ENCODE data around the gene EFEMP2.
A peak's percentile ranks its signal among the peaks of the same experiment; 100 is the strongest.

Gene EFEMP2

DNA sequence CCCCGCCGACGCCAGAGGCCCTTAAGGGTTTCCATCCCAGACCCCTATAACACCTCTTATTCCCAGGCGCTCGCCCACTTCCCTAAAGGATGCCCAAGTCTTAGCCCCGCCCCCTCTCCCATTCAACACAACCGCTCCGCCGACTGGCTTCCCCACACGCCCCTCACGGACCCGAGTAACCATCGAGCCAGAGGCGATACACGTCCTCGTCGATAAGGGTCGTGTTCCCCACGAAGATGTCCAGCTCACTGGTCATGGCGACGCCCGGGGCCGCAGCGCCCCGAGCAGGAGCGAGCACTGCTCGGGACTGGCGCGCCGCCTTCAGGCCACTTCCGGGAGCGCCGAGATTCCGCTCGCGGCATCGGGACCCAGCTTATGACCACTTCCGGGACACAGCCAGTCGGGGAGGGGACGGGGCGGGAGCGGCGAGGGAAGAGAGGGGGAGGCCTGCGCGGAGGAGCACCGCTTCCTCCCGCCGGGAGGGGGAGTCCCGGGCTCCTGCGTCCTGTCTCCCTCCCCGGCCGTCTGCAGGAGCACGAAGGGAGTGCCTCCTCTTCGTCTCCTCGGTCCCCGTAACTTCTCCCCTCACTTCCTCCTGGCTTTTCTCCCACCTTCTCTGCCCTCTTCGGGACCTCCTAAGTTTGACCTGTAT is 15.7 kb upstream of the EFEMP2 start, which contains the start of gene FIBP:
TSS of gene FIBP (minus strand) at position 309 of the 652 bp plus-strand sequence. CDS start at position 256, 53 bp downstream.
- Histone ChIP-seq H3K27ac (peak within 1 kb of the TSS; percentile 87), H3K27me3 (ENCODE audit: control insufficient read depth, insufficient read depth, low read length) (no peaks in the 10 kb centered on the region), H3K4me1 (peaks cover 8% of the 10 kb centered on the region), H3K79me2 (no peaks in the 10 kb centered on the region), H2AFZ (peak within 1 kb of the TSS; percentile 76), H3K4me3 (ENCODE audit: low read depth, low read length) (peak within 1 kb of the TSS; percentile 77), H3K36me3 (ENCODE audit: control insufficient read depth, insufficient read depth, low read length) (no peaks in the 10 kb centered on the region), H3K9me3 (ENCODE audit: control insufficient read depth, low read length) (no peaks in the 10 kb centered on the region), H3K4me2 (ENCODE audit: low read length) (peak within 1 kb of the TSS; percentile 70), H3K9ac (no peak within 1 kb of the TSS)
- TF ChIP-seq, protein P1, sequence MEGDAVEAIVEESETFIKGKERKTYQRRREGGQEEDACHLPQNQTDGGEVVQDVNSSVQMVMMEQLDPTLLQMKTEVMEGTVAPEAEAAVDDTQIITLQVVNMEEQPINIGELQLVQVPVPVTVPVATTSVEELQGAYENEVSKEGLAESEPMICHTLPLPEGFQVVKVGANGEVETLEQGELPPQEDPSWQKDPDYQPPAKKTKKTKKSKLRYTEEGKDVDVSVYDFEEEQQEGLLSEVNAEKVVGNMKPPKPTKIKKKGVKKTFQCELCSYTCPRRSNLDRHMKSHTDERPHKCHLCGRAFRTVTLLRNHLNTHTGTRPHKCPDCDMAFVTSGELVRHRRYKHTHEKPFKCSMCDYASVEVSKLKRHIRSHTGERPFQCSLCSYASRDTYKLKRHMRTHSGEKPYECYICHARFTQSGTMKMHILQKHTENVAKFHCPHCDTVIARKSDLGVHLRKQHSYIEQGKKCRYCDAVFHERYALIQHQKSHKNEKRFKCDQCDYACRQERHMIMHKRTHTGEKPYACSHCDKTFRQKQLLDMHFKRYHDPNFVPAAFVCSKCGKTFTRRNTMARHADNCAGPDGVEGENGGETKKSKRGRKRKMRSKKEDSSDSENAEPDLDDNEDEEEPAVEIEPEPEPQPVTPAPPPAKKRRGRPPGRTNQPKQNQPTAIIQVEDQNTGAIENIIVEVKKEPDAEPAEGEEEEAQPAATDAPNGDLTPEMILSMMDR (IDR thresholded peaks at IDR 0.05), result peak; percentile 88

DNA sequence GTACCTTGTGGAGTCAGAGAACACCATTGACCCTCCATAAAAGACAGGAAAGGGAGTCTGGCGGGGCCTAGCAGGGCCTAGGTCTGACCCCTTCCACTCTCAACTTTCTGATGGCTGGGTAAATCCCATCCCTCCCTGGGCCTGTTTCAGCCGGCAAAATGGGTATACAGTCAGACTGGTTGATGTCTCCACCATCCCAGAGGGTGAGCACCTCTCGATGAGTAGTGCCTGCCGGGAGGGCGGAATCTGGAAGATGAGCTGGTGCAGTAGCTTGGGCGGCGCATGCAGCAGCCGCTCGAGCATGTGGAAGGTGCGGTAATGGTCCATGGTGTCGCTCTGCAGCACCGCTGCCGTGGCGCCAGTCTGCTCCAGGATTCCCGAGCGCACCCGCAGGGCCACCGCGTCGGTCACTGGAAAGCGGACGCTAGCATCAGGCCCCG is 15.1 kb upstream of the EFEMP2 start:
- H3K27ac ChIP-seq, result peak overlapping the region; percentile 87

DNA sequence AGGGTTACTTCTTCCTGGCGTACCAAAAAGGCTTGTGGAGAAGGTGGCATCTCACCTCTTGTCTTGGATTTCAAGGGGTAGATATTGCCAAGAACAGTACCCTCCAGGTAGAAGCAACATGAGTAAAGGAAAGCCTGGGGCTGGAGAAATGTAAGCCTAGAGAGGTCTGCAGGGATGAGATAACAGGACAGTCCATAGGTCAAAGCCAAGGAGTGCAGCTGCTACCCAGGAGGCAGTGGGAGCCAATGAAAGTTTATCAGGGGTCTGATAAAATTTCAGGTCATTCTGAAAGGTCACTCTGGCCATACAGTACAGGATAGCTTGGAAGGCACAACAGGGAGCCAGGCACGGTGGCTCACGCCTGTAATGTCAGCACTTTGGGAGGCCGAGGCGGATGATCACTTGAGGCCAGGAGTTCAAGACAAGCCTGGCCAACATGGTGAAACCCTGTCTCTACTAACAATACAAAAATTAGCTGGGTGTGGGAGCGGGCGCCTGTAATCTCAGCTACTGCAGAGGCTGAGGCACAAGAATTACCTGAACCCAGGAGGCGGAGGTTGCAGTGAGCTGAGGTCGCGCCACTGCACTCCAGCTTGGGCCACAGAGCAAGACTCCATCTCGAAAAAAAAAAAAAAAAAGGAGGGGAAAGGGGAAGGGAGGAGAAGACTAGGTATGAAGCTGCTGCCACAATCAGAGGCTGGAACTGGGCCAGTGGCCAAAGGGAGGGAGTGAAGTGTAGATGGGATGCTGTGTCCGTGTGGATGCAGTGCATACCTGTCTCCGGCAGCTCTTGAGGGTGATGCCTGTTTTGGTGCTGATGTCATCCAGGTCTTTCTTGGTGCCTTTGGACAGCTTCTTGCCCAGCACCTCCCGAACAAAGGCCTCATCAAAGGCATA is 14.5 kb upstream of the EFEMP2 start:
- Histone ChIP-seq H3K9ac (no peak overlapping the region), H3K9me3 (ENCODE audit: control insufficient read depth, low read length) (no peaks in the 10 kb centered on the region), H2AFZ (no peak overlapping the region), H3K4me1 (peaks cover 8% of the 10 kb centered on the region), H3K4me2 (ENCODE audit: low read length) (peak overlapping the region; percentile 70), H3K27ac (peak overlapping the region; percentile 87), H3K27me3 (ENCODE audit: control insufficient read depth, insufficient read depth, low read length) (no peaks in the 10 kb centered on the region), H3K36me3 (ENCODE audit: control insufficient read depth, insufficient read depth, low read length) (no peaks in the 10 kb centered on the region), H3K4me3 (ENCODE audit: low read depth, low read length) (peak overlapping the region; percentile 77), H3K79me2 (no peaks in the 10 kb centered on the region)
- TF ChIP-seq, protein P1 (IDR thresholded peaks at IDR 0.05), result no peak

More for the DNA sequence above, 15.1 kb upstream of the EFEMP2 start:
- H3K9ac ChIP-seq, result no peak overlapping the region
- no peaks in the 10 kb centered on the region for H3K9me3 ChIP-seq (ENCODE audit: control insufficient read depth, low read length)
- peak overlapping the region; percentile 77 for H3K4me3 ChIP-seq (ENCODE audit: low read depth, low read length)
- TF ChIP-seq, protein P1 (IDR thresholded peaks at IDR 0.05), result no peak
- peak overlapping the region; percentile 76 for H2AFZ ChIP-seq
- H3K36me3 ChIP-seq (ENCODE audit: control insufficient read depth, insufficient read depth, low read length), result no peaks in the 10 kb centered on the region
- no peaks in the 10 kb centered on the region for H3K27me3 ChIP-seq (ENCODE audit: control insufficient read depth, insufficient read depth, low read length)
- H3K4me2 ChIP-seq (ENCODE audit: low read length), result peak overlapping the region; percentile 70
- no peaks in the 10 kb centered on the region for H3K79me2 ChIP-seq
- peaks cover 8% of the 10 kb centered on the region for H3K4me1 ChIP-seq

DNA sequence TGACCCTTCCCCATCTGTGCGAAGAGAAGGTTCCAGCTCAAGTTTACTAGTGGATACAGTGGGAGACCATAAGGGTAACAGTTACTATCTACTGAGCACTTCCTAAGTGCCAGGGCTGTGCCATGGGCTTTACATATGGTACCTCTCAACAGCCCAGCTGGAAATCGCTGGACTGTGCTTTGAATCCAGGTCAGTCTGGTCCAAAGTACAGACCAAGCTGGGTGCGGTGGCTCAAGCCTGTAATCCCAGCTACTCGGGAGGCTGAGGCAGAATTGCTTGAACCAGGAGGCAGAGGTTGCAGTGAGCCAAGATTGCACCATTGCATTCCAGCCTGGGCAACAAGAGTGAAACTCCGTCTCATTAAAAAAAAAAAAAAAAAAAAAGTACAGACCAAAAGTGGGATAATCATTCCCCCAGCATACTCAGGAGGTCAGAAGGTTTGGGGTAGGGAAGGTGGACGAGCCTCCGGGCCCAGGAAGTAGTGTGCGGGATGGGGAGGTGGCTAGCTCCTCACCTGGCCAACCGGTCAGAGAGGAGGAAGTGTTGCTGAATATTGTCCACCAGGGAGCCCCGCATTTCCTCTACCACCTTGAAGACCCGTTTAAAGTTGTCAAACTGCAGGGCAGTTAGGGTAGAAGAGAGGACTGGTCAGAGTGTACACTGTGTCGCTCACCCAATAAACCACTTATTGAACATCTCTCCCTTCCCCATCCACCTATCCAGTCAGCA is 13.4 kb upstream of the EFEMP2 start:
- Histone ChIP-seq H3K36me3 (ENCODE audit: control insufficient read depth, insufficient read depth, low read length) (no peaks in the 10 kb centered on the region), H3K4me2 (ENCODE audit: low read length) (no peak overlapping the region), H3K4me1 (peaks cover 8% of the 10 kb centered on the region), H3K27ac (no peak overlapping the region), H3K9me3 (ENCODE audit: control insufficient read depth, low read length) (no peaks in the 10 kb centered on the region), H3K9ac (no peak overlapping the region), H3K4me3 (ENCODE audit: low read depth, low read length) (no peak overlapping the region), H3K79me2 (no peaks in the 10 kb centered on the region), H2AFZ (no peak overlapping the region), H3K27me3 (ENCODE audit: control insufficient read depth, insufficient read depth, low read length) (no peaks in the 10 kb centered on the region)
- TF ChIP-seq, protein P1 (IDR thresholded peaks at IDR 0.05), result no peak
